K562 (cell line): ENCODE results near the gene SLC26A1. TPM values are rescaled to one million over a fixed set of nuclear protein-coding genes. Genes with fewer than 3 reads are reported as not detected.

ENCODE experiments used
- ATAC-seq: fragments of 200-7000 bp; cut with Tn5 transposase; 3 replicates; pipeline ENCODE4 v1.9.1; 2020; ENCODE audit warnings: moderate library complexity
- BruUV-seq: library from RNA; stranded (reverse); fragments of 400-500 nt; replicated peaks from 2 replicates; lab custom pipeline; 2021; lab: Mats Ljungman, UMichigan
- CTCF ChIA-PET: fragments of 300-600 bp; formaldehyde crosslinking; extraction: SDS; loops from one replicate; lab custom pipeline; 2021; ENCODE audit warnings: low intra/inter-chr PET ratio; lab: Yijun Ruan, JAX
- POLR2A ChIA-PET: fragments of 300-600, 350-650 bp; sonication (Branson Sonifier 250); formaldehyde crosslinking; extraction: SDS; loops from one replicate; lab custom pipeline; 2021; ENCODE audit warnings: antibody characterized with exemption, inconsistent platforms; lab: Yijun Ruan, JAX
- DNase-seq, 4 experiments: peaks; one replicate each; pipeline versions ENCODE4 v3.0.0 to v3.0.0-alpha.2; 2011 to 2018; ENCODE audit warnings: low spot score in 3 of 4, mixed read lengths in 3 of 4; ENCODE audit errors: extremely low read depth in 1 of 4
- FAIRE-seq: peaks from 2 replicates; lab custom pipeline; 2011; peaks lifted over from hg19 to GRCh38; lab: Jason Lieb, UNC
- H2AFZ ChIP-seq: 2 replicates; pipeline ENCODE4 v1.6.0; 2011; ENCODE audit warnings: low read depth, low read length, control low read depth, inconsistent platforms
- H3K27ac ChIP-seq: fragments of 200-600 bp; 3 replicates; pipeline ENCODE4 v1.8.0; 2011; ENCODE audit warnings: low read depth, mild to moderate bottlenecking, control low read depth, inconsistent platforms, low read length, moderate library complexity, mixed read lengths; ENCODE audit errors: extremely low read depth
- H3K27me3 ChIP-seq, 2 experiments: fragments of 300-600 bp in 1 of 2; 2 replicates in 1 of 2; 3 replicates in 1 of 2; pipeline versions ENCODE4 v1.6.0 to v1.8.0; 2011; ENCODE audit warnings: inconsistent platforms in 2 of 2, low read length in 2 of 2, mild to moderate bottlenecking in 1 of 2, mixed read lengths in 1 of 2, moderate library complexity in 1 of 2; ENCODE audit not compliant: control insufficient read depth in 2 of 2, insufficient read depth in 2 of 2
- H3K36me3 ChIP-seq: fragments of 300-600 bp; 3 replicates; pipeline ENCODE4 v1.8.0; 2011; ENCODE audit warnings: mild to moderate bottlenecking, low read length, inconsistent platforms; ENCODE audit not compliant: control insufficient read depth, insufficient read depth
- H3K4me1 ChIP-seq, 2 experiments: fragments of 200-600 bp in 1 of 2; replicated peaks in 1 of 2; 2 replicates in 1 of 2; 3 replicates in 1 of 2; pipeline versions ENCODE4 v1.5.1 to v1.8.0; 2011; ENCODE audit warnings: inconsistent platforms in 2 of 2, low read length in 2 of 2, mild to moderate bottlenecking in 1 of 2, mixed read lengths in 1 of 2, moderate library complexity in 1 of 2; ENCODE audit not compliant: control insufficient read depth in 2 of 2, insufficient read depth in 2 of 2
- H3K4me2 ChIP-seq: 2 replicates; pipeline ENCODE4 v1.6.1; 2011; ENCODE audit warnings: low read length, control low read depth, inconsistent platforms, mixed read lengths; ENCODE audit not compliant: insufficient read depth
- H3K4me3 ChIP-seq: fragments of 200-600 bp; sonication (generic), shearing (Covaris generic); 2 replicates; pipeline ENCODE4 v1.5.1; 2016; ENCODE audit warnings: control low read depth, inconsistent platforms
- H3K79me2 ChIP-seq: fragments of 200-600 bp; 3 replicates; pipeline ENCODE4 v1.8.0; 2011; ENCODE audit warnings: low read length, inconsistent platforms; ENCODE audit not compliant: control insufficient read depth, insufficient read depth
- H3K9ac ChIP-seq, 2 experiments: 2 replicates each; pipeline versions ENCODE4 v1.6.0 to v1.6.1; 2011; ENCODE audit warnings: low read depth in 2 of 2, low read length in 2 of 2, control low read depth in 1 of 2, inconsistent platforms in 1 of 2, mild to moderate bottlenecking in 1 of 2, mixed read lengths in 1 of 2; ENCODE audit not compliant: insufficient read depth in 1 of 2
- H3K9me1 ChIP-seq: one replicate; pipeline ENCODE4 v1.6.0; 2011; ENCODE audit warnings: inconsistent platforms, mild to moderate bottlenecking, low read length, moderate library complexity; ENCODE audit not compliant: control insufficient read depth, insufficient read depth
- H3K9me3 ChIP-seq: replicated peaks from 2 replicates; pipeline ENCODE4 v1.5.1; 2011; ENCODE audit warnings: low read depth, low read length, inconsistent platforms; ENCODE audit not compliant: control insufficient read depth, insufficient read depth
- H4K20me1 ChIP-seq: replicated peaks from 2 replicates; pipeline ENCODE4 v1.6.1; 2011; ENCODE audit warnings: low read length, inconsistent platforms, mixed read lengths; ENCODE audit not compliant: control insufficient read depth, insufficient read depth
- CBX1 ChIP-seq: sonication (generic); IDR thresholded peaks from 2 replicates; pipeline ENCODE4 v1.6.1; 2016; ENCODE audit warnings: antibody characterized with exemption, low read depth, mild to moderate bottlenecking
- MAX ChIP-seq: sonication (generic); formaldehyde crosslinking; IDR thresholded peaks from 2 replicates; pipeline ENCODE4 v1.9.0; 2022; ENCODE audit warnings: mild to moderate bottlenecking, missing genetic modification reagents
- MLLT1 ChIP-seq, 2 experiments: fragments of 450-650 bp; IDR thresholded peaks; 2 replicates each; pipeline ENCODE4 v1.6.1; 2016
- MTA3 ChIP-seq: fragments of 450-650 bp; formaldehyde crosslinking; IDR thresholded peaks from 2 replicates; pipeline ENCODE4 v1.6.1; 2017; ENCODE audit warnings: mild to moderate bottlenecking, borderline replicate concordance
- NR0B1 ChIP-seq: fragments of 450-650 bp; IDR thresholded peaks from one replicate; pipeline ENCODE4 v1.6.1; 2018; ENCODE audit warnings: mild to moderate bottlenecking, moderate library complexity; ENCODE audit not compliant: partially characterized antibody
- POLR2A ChIP-seq: fragments of 450-650 bp; conservative IDR thresholded peaks from 2 replicates; pipeline ENCODE4 v1.6.1; 2016
- TFAP4 ChIP-seq: sonication (generic); formaldehyde crosslinking; IDR thresholded peaks from 2 replicates; pipeline ENCODE4 v1.8.0; 2022; ENCODE audit warnings: missing genetic modification reagents, mild to moderate bottlenecking, moderate library complexity, borderline replicate concordance
- WGBS: fragments of 100-300 bp; shearing (Covaris generic); methylation state at CpG from one replicate; pipeline ENCODE4 v1.1.6; 2016; ENCODE audit warnings: low coverage, mixed read lengths; ENCODE audit not compliant: insufficient coverage; ENCODE audit errors: missing lambda C conversion rate; 5-methylcytosine and 5-hydroxymethylcytosine counted together
- in situ Hi-C: fragments of 300-500 bp; cut with MboI; formaldehyde crosslinking; loops from 4 replicates; pipeline ENCODE4 v1.15.0; 2018; ENCODE audit warnings: inconsistent platforms, mixed read lengths
- intact Hi-C: fragments of 100-400 bp; cut with micrococcal nuclease; formaldehyde crosslinking; loops from 2 replicates; pipeline ENCODE4 v1.14.2; 2022
- polyA plus RNA-seq, 8 experiments: library from polyadenylated mRNA; depleted of rRNA in 4 of 8; stranded (reverse) in 5 of 8; unstranded in 3 of 8; fragments of >200 nt; fragmentation: Nextera tagmentation in 2 of 8; fragmentation: Illumina TruSeq in 1 of 8; extraction: Ambion mirVana in 2 of 8; extraction: Trizol in 1 of 8; gene quantifications; 2 replicates each; pipeline versions ENCODE4 v1.2.1 to v1.2.3, GENCODE V29; 2011 to 2014; ENCODE audit warnings: inconsistent platforms in 1 of 8, missing spikeins in 1 of 8
- total RNA-seq, 7 experiments: library from RNA; depleted of rRNA in 6 of 7; stranded (reverse); fragments of >200 nt in 6 of 7; fragmentation: Illumina TruSeq in 2 of 7; extraction: Trizol in 2 of 7; gene quantifications; 2 replicates each; pipeline versions ENCODE4 v1.2.1 to v1.2.3, GENCODE V29; 2011 to 2021; ENCODE audit warnings: low replicate concordance in 1 of 7

The SLC26A1 gene
- total and polyA plus RNA-seq, 9 of the 15 experiments (the other 6 are each of a cell fraction or from before 2014, with no cell fraction given), result 0.11 to 4.2 (median 0.95) TPM

GRCh38 chr4:985123-985830 is 7.9 kb downstream of the SLC26A1 start:
- Histone ChIP-seq H3K27ac (peak overlapping the region; percentile 26), H3K27me3 (no peaks in the 10 kb centered on the region), H3K4me3 (no peak overlapping the region), H3K9me1 (no peaks in the 10 kb centered on the region), H4K20me1 (no peaks in the 10 kb centered on the region), H3K4me2 (peak overlapping the region; percentile 85), H3K9me3 (no peaks in the 10 kb centered on the region; the same call in 1 of the 2 replicates), H2AFZ (peak overlapping the region; percentile 76), H3K79me2 (peaks cover 25% of the 10 kb centered on the region), H3K9ac (peak overlapping the region; percentile 75 to 83; a peak in 3 of 4 replicates), H3K4me1 (peaks cover 31 to 68% of the 10 kb centered on the region in 2 experiments), H3K36me3 (peaks cover 4% of the 10 kb centered on the region; the same call in 1 of the 3 replicates)
- in situ Hi-C loops, result no loop called here
- ChIA-PET POLR2A (interaction anchor here (0.6 to 1.6 kb wide), 6 partner anchors 9 to 476 kb away, joined by 3 to 6 read pairs (median 3); partner anchors contain the start of gene SLC26A1), CTCF (no interaction called here)
- BruUV-seq, result no TSS peak
- peak; percentile 89 for FAIRE-seq
- WGBS, result 17% methylated on average over 17 of the region's 23 CpGs
- DNase-seq, result peak; percentile 78 to 94 (median 86)
- peak; percentile 85 for ATAC-seq
- intact Hi-C loops, result loop anchor here (5.0 to 10.0 kb wide), 4 partner anchors 203 to 300 kb away; partner anchors contain the start of gene SLC49A3
- TF ChIP-seq MAX (CRISPR knock-in tag), result 0 out of 2 replicates have a peak, but pooled peaks have one; percentile 28
- TF ChIP-seq POLR2A, result peak; percentile 76
- no peak for TF ChIP-seq NR0B1
- TF ChIP-seq CBX1, result peak; percentile 65
- TF ChIP-seq MTA3, result 0 out of 2 replicates have a peak, but pooled peaks have one; percentile 64
- TF ChIP-seq TFAP4 (CRISPR knock-in tag), result peak; percentile 60; the same call in 1 of the 2 replicates
- TF ChIP-seq MLLT1 (IDR thresholded peaks at IDR 0.05), result 0 out of 4 replicates have a peak, but pooled peaks of 1 of the 2 experiments have one; percentile 43
